ENCODE measurements around the gene KIAA2012.

DNA sequence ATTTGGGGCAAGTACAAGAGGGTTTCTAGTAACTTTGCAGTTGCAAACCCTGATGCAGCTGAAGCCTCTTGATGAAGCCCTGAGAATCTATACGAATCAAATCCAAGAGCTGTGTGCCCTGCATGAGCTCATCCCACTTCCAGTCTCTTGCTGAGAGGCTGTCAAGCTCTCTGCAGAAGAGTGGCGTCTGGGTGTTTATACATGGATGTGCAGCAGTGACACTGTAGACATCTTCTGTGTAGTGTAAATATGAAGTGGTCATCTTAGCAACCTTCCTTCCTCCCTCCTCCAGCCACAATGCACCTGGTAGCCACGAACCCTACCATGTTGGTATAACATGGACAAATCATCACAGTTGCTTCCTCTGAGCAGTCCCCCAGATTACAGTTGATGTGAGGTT is 18.4 kb upstream of the KIAA2012 start:
- TF ChIP-seq CREB1 (IDR thresholded peaks at IDR 0.05; ENCODE audit: low read depth) (no peak), YY1 (IDR thresholded peaks at IDR 0.05; ENCODE audit: low read depth) (no peak), RAD21 (IDR thresholded peaks at IDR 0.05; ENCODE audit: low read depth) (no peak), TCF12 (IDR thresholded peaks at IDR 0.05; ENCODE audit: low read depth) (no peak), EP300 (IDR thresholded peaks at IDR 0.05; ENCODE audit: borderline replicate concordance) (no peak), EGR1 (IDR thresholded peaks at IDR 0.05) (no peak)
- TF ChIP-seq, protein P1, sequence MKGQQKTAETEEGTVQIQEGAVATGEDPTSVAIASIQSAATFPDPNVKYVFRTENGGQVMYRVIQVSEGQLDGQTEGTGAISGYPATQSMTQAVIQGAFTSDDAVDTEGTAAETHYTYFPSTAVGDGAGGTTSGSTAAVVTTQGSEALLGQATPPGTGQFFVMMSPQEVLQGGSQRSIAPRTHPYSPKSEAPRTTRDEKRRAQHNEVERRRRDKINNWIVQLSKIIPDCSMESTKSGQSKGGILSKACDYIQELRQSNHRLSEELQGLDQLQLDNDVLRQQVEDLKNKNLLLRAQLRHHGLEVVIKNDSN (IDR thresholded peaks at IDR 0.05) = no peak
- TF ChIP-seq, protein P2, sequence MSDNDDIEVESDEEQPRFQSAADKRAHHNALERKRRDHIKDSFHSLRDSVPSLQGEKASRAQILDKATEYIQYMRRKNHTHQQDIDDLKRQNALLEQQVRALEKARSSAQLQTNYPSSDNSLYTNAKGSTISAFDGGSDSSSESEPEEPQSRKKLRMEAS (IDR thresholded peaks at IDR 0.05) = no peak
- TF ChIP-seq, protein P3, sequence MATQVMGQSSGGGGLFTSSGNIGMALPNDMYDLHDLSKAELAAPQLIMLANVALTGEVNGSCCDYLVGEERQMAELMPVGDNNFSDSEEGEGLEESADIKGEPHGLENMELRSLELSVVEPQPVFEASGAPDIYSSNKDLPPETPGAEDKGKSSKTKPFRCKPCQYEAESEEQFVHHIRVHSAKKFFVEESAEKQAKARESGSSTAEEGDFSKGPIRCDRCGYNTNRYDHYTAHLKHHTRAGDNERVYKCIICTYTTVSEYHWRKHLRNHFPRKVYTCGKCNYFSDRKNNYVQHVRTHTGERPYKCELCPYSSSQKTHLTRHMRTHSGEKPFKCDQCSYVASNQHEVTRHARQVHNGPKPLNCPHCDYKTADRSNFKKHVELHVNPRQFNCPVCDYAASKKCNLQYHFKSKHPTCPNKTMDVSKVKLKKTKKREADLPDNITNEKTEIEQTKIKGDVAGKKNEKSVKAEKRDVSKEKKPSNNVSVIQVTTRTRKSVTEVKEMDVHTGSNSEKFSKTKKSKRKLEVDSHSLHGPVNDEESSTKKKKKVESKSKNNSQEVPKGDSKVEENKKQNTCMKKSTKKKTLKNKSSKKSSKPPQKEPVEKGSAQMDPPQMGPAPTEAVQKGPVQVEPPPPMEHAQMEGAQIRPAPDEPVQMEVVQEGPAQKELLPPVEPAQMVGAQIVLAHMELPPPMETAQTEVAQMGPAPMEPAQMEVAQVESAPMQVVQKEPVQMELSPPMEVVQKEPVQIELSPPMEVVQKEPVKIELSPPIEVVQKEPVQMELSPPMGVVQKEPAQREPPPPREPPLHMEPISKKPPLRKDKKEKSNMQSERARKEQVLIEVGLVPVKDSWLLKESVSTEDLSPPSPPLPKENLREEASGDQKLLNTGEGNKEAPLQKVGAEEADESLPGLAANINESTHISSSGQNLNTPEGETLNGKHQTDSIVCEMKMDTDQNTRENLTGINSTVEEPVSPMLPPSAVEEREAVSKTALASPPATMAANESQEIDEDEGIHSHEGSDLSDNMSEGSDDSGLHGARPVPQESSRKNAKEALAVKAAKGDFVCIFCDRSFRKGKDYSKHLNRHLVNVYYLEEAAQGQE (IDR thresholded peaks at IDR 0.05; ENCODE audit: low read depth) = no peak
